DMS79 treated with DMSO at 0.1 percent for 48 hours (cell line): Measurements from ENCODE around the gene QKI.

Experiments
- DNase-seq: peaks from one replicate; lab custom pipeline; 2025; lab: John Stamatoyannopoulos, UW

QKI gene

GRCh38 chr6:163617549-163617948 is 203.0 kb downstream of the QKI start:
- DNase-seq, result no peak

- no peak for DNase-seq
These were observed 205.6 kb downstream of the QKI start for GRCh38 chr6:163620101-163620500.

- DNase-seq, result no peak
These were observed 206.3 kb downstream of the QKI start for GRCh38 chr6:163620670-163621330.

- DNase-seq, result no peak
These were observed 210.7 kb downstream of the QKI start for GRCh38 chr6:163625265-163625664.

GRCh38 chr6:163626073-163626867 is 211.8 kb downstream of the QKI start:
- no peak for DNase-seq

GRCh38 chr6:163627274-163628062 is 212.9 kb downstream of the QKI start:
- DNase-seq, result no peak
